Endothelial cell of umbilical vein (primary cell): Measurements from ENCODE around the gene KIF20B. TPM values are rescaled to one million over a fixed set of nuclear protein-coding genes. Genes with fewer than 3 reads are reported as not detected.

ENCODE experiments used
- BruUV-seq: library from RNA; stranded (reverse); fragments of 400-500 nt; replicated peaks from 2 replicates; lab custom pipeline; 2021; lab: Mats Ljungman, UMichigan
- CTCF ChIA-PET: fragments of 300-600, 350-600 bp; sonication (Branson Sonifier 250); formaldehyde crosslinking; loops from one replicate; lab custom pipeline; 2021; ENCODE audit warnings: antibody characterized with exemption, inconsistent platforms; lab: Charles Lee
- POLR2A ChIA-PET: fragments of 300-600, 350-600 bp; sonication (Branson Sonifier 250); formaldehyde crosslinking; loops from one replicate; lab custom pipeline; 2021; ENCODE audit warnings: antibody characterized with exemption, inconsistent platforms; lab: Charles Lee
- DNase-seq: peaks from one replicate; pipeline ENCODE4 v3.0.0-alpha.2; 2011; ENCODE audit warnings: low read depth, low spot score
- FAIRE-seq: peaks from 2 replicates; lab custom pipeline; 2011; peaks lifted over from hg19 to GRCh38; lab: Jason Lieb, UNC
- H2AFZ ChIP-seq: 2 replicates; pipeline ENCODE4 v1.6.0; 2012; ENCODE audit warnings: low read depth, low read length, control low read depth, inconsistent platforms
- H3K27ac ChIP-seq: 2 replicates; pipeline ENCODE4 v1.5.1; 2011; ENCODE audit warnings: low read depth, mild to moderate bottlenecking, control low read depth, low read length, moderate library complexity; ENCODE audit not compliant: insufficient read depth
- H3K27me3 ChIP-seq, 2 experiments: 2 replicates each; pipeline versions ENCODE4 v1.6.0 to v1.6.1; 2011; ENCODE audit warnings: low read length in 2 of 2, mixed read lengths in 1 of 2; ENCODE audit not compliant: control insufficient read depth in 2 of 2, insufficient read depth in 2 of 2
- H3K36me3 ChIP-seq, 2 experiments: 2 replicates in 1 of 2; 3 replicates in 1 of 2; pipeline ENCODE4 v1.5.1; 2011; ENCODE audit warnings: low read length in 2 of 2, mild to moderate bottlenecking in 1 of 2, moderate library complexity in 1 of 2; ENCODE audit not compliant: control insufficient read depth in 2 of 2, insufficient read depth in 2 of 2; ENCODE audit errors: extremely low read depth in 1 of 2
- H3K4me1 ChIP-seq: 3 replicates; pipeline ENCODE4 v1.5.1; 2011; ENCODE audit warnings: mild to moderate bottlenecking, low read length; ENCODE audit not compliant: control insufficient read depth, insufficient read depth; ENCODE audit errors: extremely low read depth
- H3K4me2 ChIP-seq: 2 replicates; pipeline ENCODE4 v1.6.1; 2011; ENCODE audit warnings: low read length, control low read depth, mixed read lengths; ENCODE audit not compliant: insufficient read depth
- H3K4me3 ChIP-seq, 3 experiments: fragments of 200-600 bp in 1 of 3; sonication (generic), shearing (Covaris generic) in 1 of 3; replicated peaks in 1 of 3; 2 replicates each; pipeline ENCODE4 v1.5.1; 2011 to 2016; ENCODE audit warnings: control low read depth in 3 of 3, low read length in 3 of 3, mild to moderate bottlenecking in 2 of 3, inconsistent platforms in 1 of 3, low read depth in 1 of 3, moderate library complexity in 1 of 3; ENCODE audit not compliant: insufficient read depth in 1 of 3
- H3K79me2 ChIP-seq: 2 replicates; pipeline ENCODE4 v1.6.0; 2012; ENCODE audit warnings: low read length, inconsistent platforms; ENCODE audit not compliant: control insufficient read depth, insufficient read depth
- H3K9ac ChIP-seq: replicated peaks from 2 replicates; pipeline ENCODE3; 2011; ENCODE audit warnings: low read length, control low read depth; ENCODE audit not compliant: insufficient read depth; ENCODE audit errors: extremely low read depth
- H3K9me1 ChIP-seq: replicated peaks from 3 replicates; pipeline ENCODE4 v1.6.0; 2011; ENCODE audit warnings: mild to moderate bottlenecking, low read length; ENCODE audit not compliant: control insufficient read depth, insufficient read depth; ENCODE audit errors: extremely low read depth
- H3K9me3 ChIP-seq: replicated peaks from 2 replicates; pipeline ENCODE4 v1.5.1; 2012; ENCODE audit warnings: low read length, inconsistent platforms; ENCODE audit not compliant: control insufficient read depth, insufficient read depth
- H4K20me1 ChIP-seq: replicated peaks from 2 replicates; pipeline ENCODE3; 2011; ENCODE audit warnings: mild to moderate bottlenecking, low read length; ENCODE audit not compliant: control insufficient read depth, insufficient read depth; ENCODE audit errors: extremely low read depth
- CTCF ChIP-seq, 2 donors: IDR thresholded peaks; 1 replicate in 1 of 2; 2 replicates in 1 of 2; pipeline ENCODE4 v1.5.1; 2011; ENCODE audit warnings: low read length in 2 of 2, mild to moderate bottlenecking in 2 of 2, moderate library complexity in 2 of 2, control low read depth in 1 of 2, inconsistent platforms in 1 of 2, low read depth in 1 of 2; ENCODE audit not compliant: insufficient read depth in 1 of 2; ENCODE audit errors: extremely low read depth in 1 of 2
- EZH2 ChIP-seq: IDR thresholded peaks from 2 replicates; pipeline ENCODE4 v1.6.1; 2012; ENCODE audit warnings: borderline replicate concordance, low read depth, mild to moderate bottlenecking, moderate library complexity, low read length, inconsistent platforms; ENCODE audit not compliant: severe bottlenecking
- FOS ChIP-seq: IDR thresholded peaks from 2 replicates; pipeline ENCODE4 v1.6.1; 2011; ENCODE audit warnings: mild to moderate bottlenecking, low read length, moderate library complexity, borderline replicate concordance; ENCODE audit not compliant: insufficient read depth
- GATA2 ChIP-seq: IDR thresholded peaks from 2 replicates; pipeline ENCODE4 v1.7.0; 2011; ENCODE audit warnings: low read depth, mild to moderate bottlenecking, moderate library complexity, mixed read lengths, low read length; ENCODE audit not compliant: insufficient read length, insufficient read depth
- JUN ChIP-seq: IDR thresholded peaks from 2 replicates; pipeline ENCODE4 v1.6.1; 2011; ENCODE audit warnings: borderline replicate concordance, low read depth; ENCODE audit not compliant: insufficient read length, insufficient read depth
- MAX ChIP-seq: IDR thresholded peaks from 2 replicates; pipeline ENCODE4 v1.6.1; 2011; ENCODE audit not compliant: insufficient read depth, insufficient read length
- MYC ChIP-seq: IDR thresholded peaks from one replicate; pipeline ENCODE4 v1.6.1; 2011; ENCODE audit warnings: mild to moderate bottlenecking, low read depth, low read length
- POLR2A ChIP-seq: IDR thresholded peaks from 2 replicates; pipeline ENCODE4 v1.6.1; 2012; ENCODE audit warnings: low read depth, mild to moderate bottlenecking, control low read depth, low read length
- POLR2AphosphoS5 ChIP-seq: IDR thresholded peaks from 2 replicates; pipeline ENCODE4 v1.6.1; 2012; ENCODE audit warnings: low read depth, mild to moderate bottlenecking, control low read depth, low read length, moderate library complexity; ENCODE audit not compliant: insufficient read depth
- dilution Hi-C: fragments of 300-500 bp; cut with MboI; formaldehyde crosslinking; loops from one replicate; pipeline ENCODE4 v1.15.0; 2019; ENCODE audit warnings: low sequenced_read_pairs; ENCODE audit not compliant: extremely low pct_ligation_motif_present
- intact Hi-C: fragments of 100-400 bp; cut with micrococcal nuclease; formaldehyde crosslinking; loops from one replicate; pipeline ENCODE4 v1.10.0; 2022
- polyA plus RNA-seq, 4 experiments: library from polyadenylated mRNA; depleted of rRNA in 3 of 4; stranded (reverse) in 3 of 4; unstranded in 1 of 4; fragments of >200 nt; gene quantifications; 2 replicates each; pipeline versions ENCODE4 v1.2.1 to v1.2.3, GENCODE V29; 2011 to 2012; ENCODE audit warnings: missing spikeins in 1 of 4
- total RNA-seq: library from RNA; stranded (reverse); gene quantifications from 2 replicates; pipeline ENCODE4 v1.2.3, GENCODE V29; 2021

Gene KIF20B
- total and polyA plus RNA-seq, 2 donors (not counting 3 experiments of a cell fraction or from before 2014, with no cell fraction given): 2.6 to 39.7 TPM

GRCh38 chr10:89655722-89656121 lies 45.7 kb upstream of the KIF20B start:
- H3K79me2 ChIP-seq: no peaks in the 10 kb centered on the region
- H3K9ac ChIP-seq: no peak overlapping the region
- H3K36me3 ChIP-seq: no peaks in the 10 kb centered on the region
- no peak overlapping the region for H3K4me2 ChIP-seq
- TF ChIP-seq POLR2A (no peak), GATA2 (no peak), MAX (no peak), FOS (no peak), JUN (no peak), CTCF (IDR thresholded peaks at IDR 0.05; ENCODE audit: extremely low read depth in 1 of 2, insufficient read depth in 1 of 2, low read depth in 1 of 2, low read length in 2 of 2) (no peak), EZH2 (no peak), POLR2AphosphoS5 (no peak), MYC (no peak)
- ChIA-PET POLR2A (no interaction called here), CTCF (no interaction called here)
- no peak overlapping the region for H3K27ac ChIP-seq
- H3K9me1 ChIP-seq: no peaks in the 10 kb centered on the region
- H3K27me3 ChIP-seq: peaks cover 6 to 12% of the 10 kb centered on the region in 2 experiments
- no peaks in the 10 kb centered on the region for H4K20me1 ChIP-seq
- dilution Hi-C loops (no loop called here), intact Hi-C loops (no loop called here)
- no peak overlapping the region for H2AFZ ChIP-seq
- H3K4me1 ChIP-seq: no peaks in the 10 kb centered on the region
- FAIRE-seq (no peak), DNase-seq (no peak)
- no peaks in the 10 kb centered on the region for H3K9me3 ChIP-seq
- no TSS peak for BruUV-seq
- no peak overlapping the region for H3K4me3 ChIP-seq
